H9 (cell line): ENCODE results near the gene ARHGAP26. TPM values are rescaled to one million over a fixed set of nuclear protein-coding genes. Genes with fewer than 3 reads are reported as not detected.

Experiments
- DNase-seq: peaks from one replicate; pipeline ENCODE4 v3.0.0-alpha.2; 2017
- H2AFZ ChIP-seq: one replicate; pipeline ENCODE4 v1.6.1; 2013; ENCODE audit warnings: mild to moderate bottlenecking, low read length, control low read depth, moderate library complexity
- H2AK5ac ChIP-seq: 2 replicates; pipeline ENCODE4 v1.6.1; 2013; ENCODE audit warnings: low read length, control low read depth, mixed read lengths; ENCODE audit not compliant: insufficient read length
- H2BK120ac ChIP-seq: one replicate; pipeline ENCODE4 v1.6.1; 2013; ENCODE audit warnings: low read depth, mild to moderate bottlenecking, low read length, control low read depth, inconsistent platforms; ENCODE audit not compliant: poor library complexity, severe bottlenecking
- H2BK12ac ChIP-seq: 2 replicates; pipeline ENCODE4 v1.6.1; 2013; ENCODE audit warnings: low read length, control low read depth, mixed read lengths, low read depth; ENCODE audit not compliant: insufficient read length
- H2BK15ac ChIP-seq: 2 replicates; pipeline ENCODE4 v1.6.1; 2013; ENCODE audit warnings: low read depth, low read length, control low read depth
- H2BK20ac ChIP-seq: one replicate; pipeline ENCODE4 v1.6.1; 2013; ENCODE audit warnings: low read depth, mild to moderate bottlenecking, low read length, control low read depth, inconsistent platforms; ENCODE audit not compliant: poor library complexity, severe bottlenecking
- H2BK5ac ChIP-seq: 2 replicates; pipeline ENCODE4 v1.6.1; 2013; ENCODE audit warnings: low read length, control low read depth, mixed read lengths; ENCODE audit not compliant: insufficient read length
- H3K14ac ChIP-seq: 2 replicates; pipeline ENCODE4 v1.6.1; 2013; ENCODE audit warnings: low read length, control low read depth; ENCODE audit not compliant: insufficient read depth
- H3K18ac ChIP-seq: 2 replicates; pipeline ENCODE4 v1.6.1; 2013; ENCODE audit warnings: low read depth, mild to moderate bottlenecking, mixed read lengths, low read length, control low read depth; ENCODE audit not compliant: insufficient read length
- H3K23ac ChIP-seq: 2 replicates; pipeline ENCODE4 v1.6.1; 2013; ENCODE audit warnings: low read length, control low read depth, mixed read lengths, low read depth; ENCODE audit not compliant: insufficient read length
- H3K23me2 ChIP-seq: 2 replicates; pipeline ENCODE4 v1.6.1; 2013; ENCODE audit warnings: low read depth, mild to moderate bottlenecking, mixed read lengths, low read length, control low read depth; ENCODE audit not compliant: insufficient read length, poor library complexity, severe bottlenecking
- H3K27ac ChIP-seq: 2 replicates; pipeline ENCODE4 v1.5.1; 2013; ENCODE audit warnings: low read length, control low read depth, mixed read lengths, low read depth; ENCODE audit not compliant: insufficient read length
- H3K27me3 ChIP-seq: 2 replicates; pipeline ENCODE4 v1.6.1; 2013; ENCODE audit warnings: low read length, control low read depth, inconsistent platforms; ENCODE audit not compliant: insufficient read depth
- H3K4ac ChIP-seq: 2 replicates; pipeline ENCODE4 v1.6.1; 2013; ENCODE audit warnings: low read depth, mild to moderate bottlenecking, control low read depth, inconsistent platforms, low read length, moderate library complexity
- H3K4me1 ChIP-seq: 2 replicates; pipeline ENCODE4 v1.6.1; 2013; ENCODE audit warnings: low read length, control low read depth, inconsistent platforms; ENCODE audit not compliant: insufficient read depth
- H3K4me2 ChIP-seq: 2 replicates; pipeline ENCODE4 v1.6.1; 2013; ENCODE audit warnings: low read length, control low read depth, mixed read lengths; ENCODE audit not compliant: insufficient read length, insufficient read depth
- H3K56ac ChIP-seq: 2 replicates; pipeline ENCODE4 v1.6.1; 2013; ENCODE audit warnings: low read depth, mild to moderate bottlenecking, mixed read lengths, low read length, control low read depth; ENCODE audit not compliant: insufficient read length
- H3K79me1 ChIP-seq: 2 replicates; pipeline ENCODE4 v1.6.1; 2013; ENCODE audit warnings: low read depth, mild to moderate bottlenecking, moderate library complexity, low read length, control low read depth, inconsistent platforms; ENCODE audit not compliant: insufficient read depth, poor library complexity, severe bottlenecking
- H3K79me2 ChIP-seq: 2 replicates; pipeline ENCODE4 v1.6.1; 2013; ENCODE audit warnings: low read length, control low read depth, inconsistent platforms; ENCODE audit not compliant: insufficient read depth
- H3K9ac ChIP-seq: 2 replicates; pipeline ENCODE4 v1.6.1; 2013; ENCODE audit warnings: low read length, control low read depth, mixed read lengths; ENCODE audit not compliant: insufficient read length; ENCODE audit errors: extremely low read depth
- H3K9me3 ChIP-seq: one replicate; pipeline ENCODE4 v1.6.1; 2013; ENCODE audit warnings: low read depth, low read length, inconsistent platforms; ENCODE audit not compliant: control insufficient read depth
- H3T11ph ChIP-seq: one replicate; pipeline ENCODE4 v1.6.1; 2013; ENCODE audit warnings: mild to moderate bottlenecking, low read length, control low read depth, inconsistent platforms
- H4K20me1 ChIP-seq: one replicate; pipeline ENCODE4 v1.6.1; 2013; ENCODE audit not compliant: control insufficient read depth, insufficient read length, insufficient read depth
- H4K5ac ChIP-seq: 2 replicates; pipeline ENCODE4 v1.6.1; 2013; ENCODE audit warnings: low read depth, mild to moderate bottlenecking, mixed read lengths, low read length, control low read depth; ENCODE audit not compliant: insufficient read length
- H4K8ac ChIP-seq: replicated peaks from 2 replicates; pipeline ENCODE4 v1.6.1; 2013; ENCODE audit warnings: low read length, control low read depth, mixed read lengths, low read depth; ENCODE audit not compliant: insufficient read length
- H4K91ac ChIP-seq: 2 replicates; pipeline ENCODE4 v1.6.1; 2013; ENCODE audit warnings: low read depth, mild to moderate bottlenecking, moderate library complexity, mixed read lengths, low read length, control low read depth; ENCODE audit not compliant: insufficient read length
- H3K27ac Mint-ChIP-seq, 3 experiments: 2 replicates in 2 of 3; 3 replicates in 1 of 3; pipeline ENCODE4 v1.8.0; 2020 to 2021; ENCODE audit warnings: mixed read lengths in 3 of 3, mild to moderate bottlenecking in 1 of 3, moderate library complexity in 1 of 3
- H3K27me3 Mint-ChIP-seq: 2 replicates; pipeline ENCODE4 v1.8.0; 2021; ENCODE audit warnings: low read depth, mild to moderate bottlenecking, moderate library complexity, mixed read lengths
- H3K36me3 Mint-ChIP-seq, 3 experiments: 2 replicates in 2 of 3; 3 replicates in 1 of 3; pipeline ENCODE4 v1.8.0; 2020 to 2021; ENCODE audit warnings: low read depth in 3 of 3, mixed read lengths in 3 of 3; ENCODE audit not compliant: insufficient read depth in 1 of 3
- H3K4me1 Mint-ChIP-seq, 2 experiments: 2 replicates each; pipeline ENCODE4 v1.8.0; 2020; ENCODE audit warnings: mixed read lengths in 2 of 2
- H3K4me3 Mint-ChIP-seq, 2 experiments: 2 replicates in 1 of 2; 3 replicates in 1 of 2; pipeline ENCODE4 v1.8.0; 2020 to 2021; ENCODE audit warnings: mild to moderate bottlenecking in 2 of 2, mixed read lengths in 2 of 2, moderate library complexity in 1 of 2
- H3K9me3 Mint-ChIP-seq, 2 experiments: 2 replicates in 1 of 2; 3 replicates in 1 of 2; pipeline ENCODE4 v1.8.0; 2020; ENCODE audit warnings: mild to moderate bottlenecking in 2 of 2, mixed read lengths in 2 of 2, moderate library complexity in 1 of 2
- WGBS: extraction: QIAGEN DNeasy Blood & Tissue Kit; methylation state at CpG from one replicate; pipeline ENCODE4 v1.1.7; 2013; ENCODE audit warnings: missing lambda C conversion rate, low lambda C conversion rate, mixed read lengths; ENCODE audit not compliant: insufficient read length; ENCODE audit errors: extremely low coverage; 5-methylcytosine and 5-hydroxymethylcytosine counted together
- total RNA-seq: library from RNA; stranded (reverse); gene quantifications from 2 replicates; pipeline ENCODE4 v1.2.1, GENCODE V29; 2021
- TF ChIP-seq, protein P1 (sequence below): fragments of 200-600 bp; sonication (generic); conservative IDR thresholded peaks from 3 replicates; pipeline ENCODE4 v1.8.0; 2021; ENCODE audit warnings: antibody characterized with exemption, mild to moderate bottlenecking

ARHGAP26 gene
- total RNA-seq, 1 experiment from 2014 or later, result 13.8 TPM

DNA sequence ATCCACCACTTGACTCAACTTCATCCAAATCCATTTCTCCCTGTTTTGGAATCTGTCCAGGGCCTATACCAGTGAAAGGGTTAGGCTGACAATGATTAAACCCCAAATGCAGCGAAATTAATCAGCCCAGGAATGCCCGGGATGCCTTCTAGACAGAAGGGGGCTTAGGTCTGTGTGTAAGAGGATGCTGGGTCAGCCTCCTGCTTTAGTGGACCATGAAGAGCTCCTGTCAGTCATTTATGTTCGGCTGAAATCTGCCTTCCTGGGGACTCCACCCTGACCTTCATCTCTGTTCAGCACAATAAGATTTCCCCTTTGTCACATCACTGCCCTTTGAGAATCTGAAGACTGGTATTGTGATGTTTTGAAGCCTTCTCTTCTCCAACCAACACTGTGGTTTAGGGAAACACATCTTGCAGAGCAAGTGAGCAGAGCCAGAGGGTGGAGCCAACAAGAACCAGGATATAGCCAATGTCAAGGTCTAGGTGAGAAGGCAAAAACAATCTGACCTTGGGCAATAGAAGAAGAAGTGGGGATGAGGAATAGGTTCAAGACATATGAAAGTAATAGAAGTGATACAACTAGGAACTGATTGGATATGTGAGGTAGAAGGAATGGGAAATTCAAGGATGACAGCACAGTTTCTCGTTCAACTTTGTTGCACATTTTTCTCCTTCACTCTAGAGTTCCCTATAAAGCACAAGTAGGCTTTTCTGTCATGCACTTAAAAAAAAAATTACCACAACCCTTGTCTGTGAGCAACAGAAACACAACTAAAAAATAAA lies 234.4 kb downstream of the ARHGAP26 start:
- no peak overlapping the region for H2BK15ac ChIP-seq
- Mint-ChIP-seq H3K36me3 (no peaks in the 10 kb centered on the region), H3K9me3 (no peaks in the 10 kb centered on the region), H3K27me3 (no peaks in the 10 kb centered on the region), H3K4me3 (no peak overlapping the region), H3K4me1 (peaks cover 8 to 13% of the 10 kb centered on the region in 2 experiments), H3K27ac (no peak overlapping the region)
- H3K9ac ChIP-seq, result no peak overlapping the region
- H3K9me3 ChIP-seq, result no peaks in the 10 kb centered on the region
- H3K79me2 ChIP-seq, result no peaks in the 10 kb centered on the region
- no peaks in the 10 kb centered on the region for H3K23me2 ChIP-seq
- no peak overlapping the region for H4K91ac ChIP-seq
- H3K18ac ChIP-seq, result no peak overlapping the region
- no peak overlapping the region for H3T11ph ChIP-seq
- no peak overlapping the region for H3K23ac ChIP-seq
- no peaks in the 10 kb centered on the region for H4K20me1 ChIP-seq
- no peak overlapping the region for H2BK12ac ChIP-seq
- no peaks in the 10 kb centered on the region for H3K27me3 ChIP-seq
- no peak overlapping the region for H2BK20ac ChIP-seq
- H3K56ac ChIP-seq, result no peak overlapping the region
- H3K14ac ChIP-seq, result no peak overlapping the region
- peaks cover 6% of the 10 kb centered on the region; the same call in 1 of the 2 replicates for H3K4me1 ChIP-seq
- no peak overlapping the region for H2AK5ac ChIP-seq
- H3K27ac ChIP-seq, result no peak overlapping the region
- no peak overlapping the region for H4K8ac ChIP-seq
- no peak overlapping the region for H2AFZ ChIP-seq
- H2BK5ac ChIP-seq, result no peak overlapping the region
- DNase-seq, result no peak
- no peak overlapping the region for H3K4ac ChIP-seq
- H3K79me1 ChIP-seq, result no peaks in the 10 kb centered on the region
- H3K4me2 ChIP-seq, result no peak overlapping the region
- TF ChIP-seq, protein P1, sequence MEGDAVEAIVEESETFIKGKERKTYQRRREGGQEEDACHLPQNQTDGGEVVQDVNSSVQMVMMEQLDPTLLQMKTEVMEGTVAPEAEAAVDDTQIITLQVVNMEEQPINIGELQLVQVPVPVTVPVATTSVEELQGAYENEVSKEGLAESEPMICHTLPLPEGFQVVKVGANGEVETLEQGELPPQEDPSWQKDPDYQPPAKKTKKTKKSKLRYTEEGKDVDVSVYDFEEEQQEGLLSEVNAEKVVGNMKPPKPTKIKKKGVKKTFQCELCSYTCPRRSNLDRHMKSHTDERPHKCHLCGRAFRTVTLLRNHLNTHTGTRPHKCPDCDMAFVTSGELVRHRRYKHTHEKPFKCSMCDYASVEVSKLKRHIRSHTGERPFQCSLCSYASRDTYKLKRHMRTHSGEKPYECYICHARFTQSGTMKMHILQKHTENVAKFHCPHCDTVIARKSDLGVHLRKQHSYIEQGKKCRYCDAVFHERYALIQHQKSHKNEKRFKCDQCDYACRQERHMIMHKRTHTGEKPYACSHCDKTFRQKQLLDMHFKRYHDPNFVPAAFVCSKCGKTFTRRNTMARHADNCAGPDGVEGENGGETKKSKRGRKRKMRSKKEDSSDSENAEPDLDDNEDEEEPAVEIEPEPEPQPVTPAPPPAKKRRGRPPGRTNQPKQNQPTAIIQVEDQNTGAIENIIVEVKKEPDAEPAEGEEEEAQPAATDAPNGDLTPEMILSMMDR, result no peak
- no peak overlapping the region for H4K5ac ChIP-seq
- H2BK120ac ChIP-seq, result no peak overlapping the region
- no CpG with 5 or more reads among the region's 4 CpGs for WGBS
